RKO (cell line): ENCODE results near the gene SZT2.
A peak's percentile ranks its signal among the peaks of the same experiment; 100 is the strongest.
"Not testable (repeated sequence)": the region's sequence is repeated elsewhere in the genome, so short reads cannot be mapped to it uniquely, and the experiment has no call there.

Experiments
- DNase-seq: peaks from one replicate; pipeline ENCODE4 v3.0.0-alpha.2; 2016; ENCODE audit warnings: low spot score

Gene SZT2

DNA sequence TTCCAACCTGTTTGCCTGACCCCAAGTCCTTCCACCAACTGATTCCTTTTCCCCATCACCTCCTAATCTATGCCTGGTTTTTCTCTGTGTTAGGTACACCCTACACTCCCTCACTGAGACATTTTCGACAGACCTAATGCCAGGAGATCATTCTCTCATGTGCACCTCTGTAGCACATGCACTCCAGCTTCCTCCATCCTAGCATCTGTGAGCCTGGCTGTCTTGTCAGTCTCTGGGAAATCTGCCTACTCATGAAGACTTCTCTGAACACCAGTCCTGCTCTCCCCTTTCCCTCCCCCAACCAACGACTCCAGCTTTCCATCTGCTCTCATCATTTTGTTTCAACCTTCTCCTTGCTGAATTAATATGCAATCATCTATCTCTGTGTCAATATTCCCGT lies 1.1 kb upstream of the SZT2 start:
- DNase-seq: no peak

- DNase-seq: no peak
These were observed 3.0 kb downstream of the SZT2 start for GRCh38 chr1:43392702-43393101.

GRCh38 chr1:43395523-43395922 lies 5.8 kb downstream of the SZT2 start:
- DNase-seq: no peak

GRCh38 chr1:43396059-43396458 lies 6.4 kb downstream of the SZT2 start:
- DNase-seq: no peak

DNA sequence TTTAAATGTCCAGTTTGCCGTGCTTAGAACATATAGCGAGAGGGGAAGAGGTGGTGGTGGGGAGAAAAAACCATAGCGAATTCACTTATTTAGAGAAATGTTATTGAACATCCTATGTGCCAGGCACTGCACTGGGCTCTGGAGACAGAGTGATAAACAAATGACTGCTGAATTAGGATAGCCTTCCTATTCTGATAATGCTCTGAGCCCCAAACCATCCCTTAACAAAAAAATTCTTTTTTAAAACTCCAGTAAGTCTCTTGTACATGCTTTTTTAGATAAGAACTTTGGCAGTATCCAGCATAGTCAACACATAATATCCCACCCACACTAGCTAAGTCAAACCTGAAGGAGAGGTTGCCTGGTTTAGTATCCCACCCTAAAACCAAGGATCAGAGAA lies 8.5 kb downstream of the SZT2 start:
- no peak for DNase-seq

GRCh38 chr1:43400441-43400840 lies 10.7 kb downstream of the SZT2 start:
- DNase-seq: not testable (repeated sequence)

DNA sequence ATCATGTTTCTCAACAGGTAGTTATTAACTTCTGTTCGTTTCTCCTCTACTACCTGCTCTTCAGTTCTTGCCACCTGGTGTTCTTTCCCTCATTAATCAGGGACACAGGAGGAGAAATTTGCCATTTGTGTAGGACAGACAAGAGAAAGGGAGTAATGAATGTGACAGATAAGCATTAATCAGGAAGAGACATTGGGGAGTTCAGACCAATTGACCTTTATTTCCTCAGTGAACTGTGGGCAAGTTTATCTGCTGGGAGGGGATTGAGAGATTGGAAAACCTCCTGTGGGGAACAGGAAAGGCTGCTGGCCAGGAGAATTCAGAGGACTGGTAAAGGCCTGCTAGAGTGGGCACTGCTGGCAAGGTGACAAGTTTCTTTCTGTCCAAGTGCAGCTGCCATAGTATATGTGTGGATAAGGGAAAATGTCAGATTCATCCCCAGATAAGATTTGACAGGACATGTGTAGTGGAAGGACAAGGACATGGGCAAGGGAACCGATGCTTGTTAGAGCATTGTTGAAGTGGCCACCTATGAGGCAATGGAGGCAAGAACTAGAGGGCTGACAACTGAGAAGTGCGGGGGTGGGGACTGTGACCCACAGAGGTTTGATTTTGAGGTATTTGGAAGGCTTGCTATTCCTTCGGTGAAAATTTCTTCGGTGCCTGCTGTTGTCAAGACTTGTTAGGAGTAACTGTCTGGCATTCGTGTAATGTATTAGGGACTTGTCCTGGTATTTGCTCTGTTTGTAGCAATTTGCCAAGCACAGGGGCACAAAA lies 12.6 kb downstream of the SZT2 start:
- DNase-seq: no peak

DNA sequence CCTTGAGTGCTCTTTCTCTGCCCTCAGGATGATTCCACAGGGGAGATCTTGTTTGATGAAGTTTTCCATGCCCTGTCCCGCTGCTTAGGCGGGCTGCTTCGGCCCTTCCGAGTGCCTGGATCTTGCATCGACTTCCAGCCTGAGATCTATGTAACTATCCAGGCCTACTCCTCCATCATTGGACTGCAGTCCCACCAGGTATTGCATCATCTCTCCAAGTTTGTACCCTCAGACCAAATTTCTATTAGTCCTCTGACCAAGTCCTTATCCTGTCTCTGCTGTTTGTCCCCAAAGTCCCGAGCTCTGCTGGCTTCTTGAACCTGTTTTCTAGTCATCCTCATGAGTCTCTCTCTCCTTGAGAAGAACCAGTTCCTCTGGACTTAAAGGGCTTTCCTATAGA lies 14.7 kb downstream of the SZT2 start:
- DNase-seq: no peak

- DNase-seq: no peak
These were observed 15.6 kb downstream of the SZT2 start for GRCh38 chr1:43405219-43405875.

DNA sequence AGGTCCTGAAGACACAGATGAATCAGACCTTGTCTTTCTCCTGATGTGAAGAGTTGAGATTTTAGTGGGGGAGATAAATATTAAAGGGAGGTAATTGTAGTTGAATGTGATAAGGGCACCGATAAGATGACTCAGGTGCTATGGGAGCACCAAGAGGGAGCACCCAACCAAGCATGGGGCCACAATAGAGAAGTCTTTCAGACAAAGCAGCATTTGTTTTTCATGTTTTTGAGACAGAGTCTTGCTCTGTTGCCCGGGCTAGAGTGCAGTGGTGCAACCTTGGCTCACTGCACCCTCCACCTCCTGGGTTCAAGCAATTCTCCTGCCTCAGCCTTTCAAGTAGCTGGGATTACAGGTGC lies 16.2 kb downstream of the SZT2 start:
- no peak for DNase-seq

DNA sequence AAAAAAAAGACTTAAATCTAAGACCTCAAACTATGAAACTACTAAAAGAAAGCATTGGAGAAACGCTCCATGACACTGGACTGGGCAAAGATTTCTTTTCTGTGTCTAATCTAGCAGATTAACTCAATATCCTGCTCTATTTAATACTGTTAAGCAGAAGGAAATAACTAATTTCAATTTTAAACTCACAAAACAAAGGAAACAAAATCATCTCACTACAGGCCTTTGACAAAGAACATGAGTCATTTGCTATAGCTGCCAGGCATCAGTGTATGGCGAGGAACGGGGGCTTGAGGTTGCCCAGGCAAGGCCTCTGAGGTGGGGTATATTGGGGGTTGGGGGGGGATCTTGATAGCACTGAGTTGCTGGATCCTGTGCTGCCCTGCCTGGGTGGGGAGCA lies 20.9 kb downstream of the SZT2 start:
- no peak for DNase-seq

DNA sequence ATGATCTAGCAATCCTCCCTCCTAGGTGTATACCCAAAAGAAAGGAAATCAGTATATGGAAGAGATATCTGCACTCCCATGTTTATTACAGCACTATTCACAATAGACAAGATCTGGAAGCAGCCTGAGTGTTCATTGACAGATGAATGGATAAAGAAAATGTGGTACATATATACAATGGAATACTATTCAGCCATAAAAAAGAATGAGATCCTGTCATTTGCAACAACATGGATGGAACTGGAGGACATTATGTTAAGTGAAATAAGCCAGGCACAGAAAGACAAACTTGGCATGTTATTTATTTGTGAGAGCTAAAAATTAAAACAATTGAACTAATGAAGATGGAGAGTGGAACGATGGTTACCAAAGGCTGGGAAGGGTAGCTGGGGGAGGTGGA lies 23.7 kb downstream of the SZT2 start:
- not testable (repeated sequence) for DNase-seq

GRCh38 chr1:43414634-43415223 lies 25.0 kb downstream of the SZT2 start:
- DNase-seq: peak; percentile 70

GRCh38 chr1:43415901-43416300 lies 26.2 kb downstream of the SZT2 start:
- no peak for DNase-seq

DNA sequence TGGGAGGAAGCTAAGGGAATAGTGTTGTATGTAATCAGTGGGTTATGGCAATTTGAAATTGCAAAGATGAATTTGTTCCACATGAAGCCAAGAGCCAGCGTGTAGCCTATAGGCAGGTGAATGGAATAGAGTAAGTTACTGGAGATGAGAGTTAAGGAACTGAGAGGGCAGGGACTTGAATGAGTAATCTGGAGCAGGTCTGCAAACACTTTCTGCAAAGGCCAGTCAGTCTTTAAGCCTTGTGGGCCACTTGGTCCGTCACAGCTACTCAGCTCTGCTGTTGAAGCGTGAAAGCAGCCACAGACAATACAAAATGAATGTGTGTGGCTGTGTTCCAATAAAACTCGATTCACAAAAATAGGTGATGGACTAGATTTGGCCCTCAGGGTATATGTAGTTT lies 29.2 kb downstream of the SZT2 start:
- DNase-seq: no peak

GRCh38 chr1:43419627-43420425 lies 30.1 kb downstream of the SZT2 start:
- no peak for DNase-seq

DNA sequence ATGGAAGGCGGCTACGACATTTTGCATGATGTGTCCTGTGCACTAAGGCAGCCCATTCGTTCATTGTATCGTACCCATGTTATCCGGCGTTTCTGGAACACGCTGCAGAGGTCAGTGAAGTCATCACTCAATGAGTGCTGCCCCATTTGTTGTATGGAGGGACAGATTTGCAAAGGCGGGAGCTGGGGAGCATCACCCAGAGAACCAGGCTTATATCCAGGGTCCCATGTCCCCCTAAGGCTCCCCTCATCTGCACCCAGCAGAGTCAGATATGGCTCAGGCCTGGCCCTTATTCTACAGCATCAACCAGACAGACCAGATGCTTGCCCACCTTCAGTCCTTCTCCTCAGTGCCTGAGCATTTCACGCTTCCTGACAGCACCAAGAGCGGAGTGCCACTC lies 31.2 kb downstream of the SZT2 start:
- no peak for DNase-seq

- DNase-seq: no peak
These were observed 31.7 kb downstream of the SZT2 start for GRCh38 chr1:43421396-43421795.

DNA sequence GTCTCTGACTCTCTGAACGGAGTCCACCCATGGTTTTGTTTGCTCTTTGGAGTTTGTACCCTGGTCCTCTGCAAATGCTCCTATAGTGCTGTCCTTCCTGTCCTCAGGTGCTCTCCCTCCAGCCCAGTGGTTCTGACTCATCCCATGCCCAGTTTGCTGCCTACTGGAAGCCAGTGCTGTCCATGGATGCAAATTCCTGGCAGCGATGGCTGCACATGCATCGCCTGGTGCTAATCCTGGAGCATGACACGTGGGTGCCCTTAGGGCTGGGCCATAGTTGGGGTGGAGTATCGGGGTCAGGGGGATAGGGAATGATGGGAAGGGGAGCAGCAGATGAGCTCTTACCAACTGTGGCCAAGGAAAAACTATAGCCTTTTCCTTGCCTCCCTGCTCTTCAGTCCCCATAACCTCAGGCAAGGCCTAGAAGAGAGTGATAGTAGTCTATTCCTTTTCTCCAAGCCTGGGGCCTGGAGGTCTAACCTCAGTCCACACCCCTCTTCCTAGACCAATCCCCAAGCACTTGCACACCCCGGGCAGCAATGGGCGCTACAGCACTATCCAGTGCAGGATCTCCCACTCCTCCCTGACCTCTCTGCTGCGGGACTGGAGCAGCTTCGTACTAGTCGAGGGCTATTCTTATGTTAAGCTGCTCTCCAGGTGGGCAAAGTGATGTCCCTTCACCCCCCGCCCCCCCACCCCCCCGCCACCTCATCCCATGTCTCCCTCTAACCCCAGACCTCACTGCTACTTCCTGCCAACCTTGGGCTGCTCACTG lies 32.5 kb downstream of the SZT2 start:
- no peak for DNase-seq

DNA sequence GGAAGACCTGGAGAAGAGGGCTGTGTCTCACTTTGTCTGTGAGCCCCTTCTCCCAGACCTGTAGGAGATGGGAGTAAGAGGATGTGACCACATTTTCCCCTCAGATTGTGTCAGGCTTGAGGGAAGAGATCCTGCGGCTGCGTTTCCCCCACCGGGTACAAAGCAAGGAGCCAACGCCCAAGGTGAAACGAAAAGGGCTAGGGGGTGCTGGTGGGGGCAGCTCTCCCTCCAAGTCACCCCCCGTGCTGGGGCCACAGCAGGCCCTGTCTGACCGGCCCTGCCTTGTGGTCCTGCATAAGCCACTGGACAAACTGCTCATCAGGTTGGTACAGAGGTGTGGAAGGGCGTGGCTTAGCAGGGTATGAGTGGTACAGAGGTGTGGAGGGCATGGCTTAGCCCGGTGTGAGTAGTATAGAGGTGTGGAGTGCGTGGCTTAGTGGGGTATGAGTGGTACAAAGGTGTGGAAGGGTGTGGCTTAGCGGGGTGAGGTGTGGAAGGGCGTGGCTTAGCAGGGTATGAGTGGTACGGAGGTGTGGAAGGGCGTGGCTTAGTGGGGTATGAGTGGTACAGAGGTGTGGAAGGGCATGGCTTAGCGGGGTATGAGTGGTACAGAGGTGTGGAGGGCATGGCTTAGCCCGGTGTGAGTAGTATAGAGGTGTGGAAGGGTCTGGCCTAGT lies 33.4 kb downstream of the SZT2 start:
- no peak for DNase-seq
